Neural crest cell (in vitro differentiated cells): ENCODE measurements around the gene PEAK3. TPM values are rescaled to one million over a fixed set of nuclear protein-coding genes. Genes with fewer than 3 reads are reported as not detected.
A peak's percentile ranks its signal among the peaks of the same experiment; 100 is the strongest.

Experiments
- DNase-seq: peaks from one replicate; pipeline ENCODE4 v3.0.0; 2021; ENCODE audit warnings: low read depth, mixed read lengths, low spot score
- H3K27ac Mint-ChIP-seq: one replicate; pipeline ENCODE4 v1.8.0; 2021; ENCODE audit warnings: mild to moderate bottlenecking, mixed read lengths; ENCODE audit not compliant: unreplicated experiment
- H3K27me3 Mint-ChIP-seq: 2 replicates; pipeline ENCODE4 v1.8.0; 2021; ENCODE audit warnings: low read depth, mild to moderate bottlenecking, mixed read lengths
- H3K36me3 Mint-ChIP-seq: 2 replicates; pipeline ENCODE4 v1.8.0; 2021; ENCODE audit warnings: low read depth, mild to moderate bottlenecking, mixed read lengths
- H3K4me1 Mint-ChIP-seq: 2 replicates; pipeline ENCODE4 v1.8.0; 2021; ENCODE audit warnings: mixed read lengths
- H3K4me3 Mint-ChIP-seq: one replicate; pipeline ENCODE4 v1.8.0; 2021; ENCODE audit warnings: mild to moderate bottlenecking, mixed read lengths
- H3K9me3 Mint-ChIP-seq: 2 replicates; pipeline ENCODE4 v1.8.0; 2021; ENCODE audit warnings: mixed read lengths
- total RNA-seq: library from RNA; stranded (reverse); gene quantifications from 2 replicates; pipeline ENCODE4 v1.2.1, GENCODE V29; 2021
- TF ChIP-seq, protein P1 (sequence below): fragments of 200-600 bp; sonication (generic); conservative IDR thresholded peaks from 2 replicates; pipeline ENCODE4 v1.5.0; 2021; ENCODE audit warnings: antibody characterized with exemption, mild to moderate bottlenecking

The PEAK3 gene
- total RNA-seq, 1 donor from 2014 or later = not detected

DNA sequence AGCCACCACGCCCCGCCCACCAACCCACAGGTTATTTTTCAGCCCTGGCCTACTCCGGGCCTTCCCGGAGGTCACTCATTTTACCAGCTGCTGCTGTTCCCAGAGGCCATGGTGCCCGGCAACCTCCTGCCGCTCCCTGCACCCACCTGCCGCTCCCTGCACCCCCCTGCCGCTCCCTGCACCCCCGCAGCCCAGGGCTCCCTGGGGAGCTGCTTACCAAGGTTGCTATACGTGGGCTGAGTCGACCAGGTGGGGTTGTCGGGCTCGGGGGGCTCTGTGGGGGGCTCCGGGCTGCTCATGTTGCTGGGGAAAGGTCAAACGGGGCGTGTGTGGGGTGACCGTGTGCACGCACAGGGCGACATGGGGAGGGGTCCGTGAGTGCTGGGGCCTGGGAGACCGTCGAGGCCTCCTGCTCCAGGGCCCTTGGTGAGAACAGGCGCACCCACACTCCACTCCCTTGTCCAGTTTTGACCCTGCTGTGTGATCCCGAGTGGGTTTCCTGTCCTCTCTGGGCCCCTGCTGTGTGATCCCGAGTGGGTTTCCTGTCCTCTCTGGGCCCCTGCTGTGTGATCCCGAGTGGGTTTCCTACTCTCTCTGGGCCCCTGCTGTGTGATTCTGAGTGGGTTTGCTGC lies 1.2 kb downstream of the PEAK3 start:
- Mint-ChIP-seq H3K27me3 (peaks cover 15% of the 10 kb centered on the region), H3K27ac (no peak overlapping the region), H3K9me3 (no peaks in the 10 kb centered on the region), H3K4me3 (no peak overlapping the region), H3K36me3 (no peaks in the 10 kb centered on the region), H3K4me1 (peaks cover 5% of the 10 kb centered on the region)
- TF ChIP-seq, protein P1, sequence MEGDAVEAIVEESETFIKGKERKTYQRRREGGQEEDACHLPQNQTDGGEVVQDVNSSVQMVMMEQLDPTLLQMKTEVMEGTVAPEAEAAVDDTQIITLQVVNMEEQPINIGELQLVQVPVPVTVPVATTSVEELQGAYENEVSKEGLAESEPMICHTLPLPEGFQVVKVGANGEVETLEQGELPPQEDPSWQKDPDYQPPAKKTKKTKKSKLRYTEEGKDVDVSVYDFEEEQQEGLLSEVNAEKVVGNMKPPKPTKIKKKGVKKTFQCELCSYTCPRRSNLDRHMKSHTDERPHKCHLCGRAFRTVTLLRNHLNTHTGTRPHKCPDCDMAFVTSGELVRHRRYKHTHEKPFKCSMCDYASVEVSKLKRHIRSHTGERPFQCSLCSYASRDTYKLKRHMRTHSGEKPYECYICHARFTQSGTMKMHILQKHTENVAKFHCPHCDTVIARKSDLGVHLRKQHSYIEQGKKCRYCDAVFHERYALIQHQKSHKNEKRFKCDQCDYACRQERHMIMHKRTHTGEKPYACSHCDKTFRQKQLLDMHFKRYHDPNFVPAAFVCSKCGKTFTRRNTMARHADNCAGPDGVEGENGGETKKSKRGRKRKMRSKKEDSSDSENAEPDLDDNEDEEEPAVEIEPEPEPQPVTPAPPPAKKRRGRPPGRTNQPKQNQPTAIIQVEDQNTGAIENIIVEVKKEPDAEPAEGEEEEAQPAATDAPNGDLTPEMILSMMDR = no peak
- no peak for DNase-seq

GRCh38 chr19:2278459-2279158 lies 3.4 kb downstream of the PEAK3 start:
- DNase-seq = no peak
- Mint-ChIP-seq H3K4me3 (peak overlapping the region; percentile 34), H3K36me3 (peaks cover 8% of the 10 kb centered on the region), H3K27ac (no peak overlapping the region), H3K9me3 (no peaks in the 10 kb centered on the region), H3K4me1 (peaks cover 17% of the 10 kb centered on the region), H3K27me3 (peaks cover 22% of the 10 kb centered on the region)
- TF ChIP-seq, protein P1 = no peak

DNA sequence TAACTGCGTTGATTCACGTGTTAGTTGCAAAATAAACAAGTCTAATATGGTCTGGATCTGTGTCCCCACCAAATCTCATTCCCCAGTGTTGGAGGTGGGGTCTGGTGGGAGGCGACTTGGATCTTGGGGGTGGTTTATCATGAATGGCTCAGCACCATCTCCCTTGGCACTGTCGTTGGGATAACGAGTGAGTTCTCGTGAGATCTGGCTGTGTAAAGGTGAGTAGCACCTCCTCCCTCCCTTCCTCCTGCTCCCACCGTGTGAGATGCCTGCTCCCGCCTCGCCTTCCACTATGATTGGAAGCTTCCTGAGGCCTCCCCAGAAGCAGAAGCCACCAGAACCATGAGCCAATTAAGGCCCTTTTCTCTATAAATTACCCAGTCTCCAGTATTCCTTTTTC lies 4.8 kb downstream of the PEAK3 start:
- H3K4me1 Mint-ChIP-seq = peaks cover 19% of the 10 kb centered on the region
- no peaks in the 10 kb centered on the region for H3K9me3 Mint-ChIP-seq
- no peak overlapping the region for H3K27ac Mint-ChIP-seq
- H3K27me3 Mint-ChIP-seq = peaks cover 13% of the 10 kb centered on the region
- peaks cover 8% of the 10 kb centered on the region for H3K36me3 Mint-ChIP-seq
- TF ChIP-seq, protein P1 = no peak
- peak overlapping the region; percentile 25 for H3K4me3 Mint-ChIP-seq
- DNase-seq = no peak

GRCh38 chr19:2276429-2276986 lies 5.5 kb downstream of the PEAK3 start:
- TF ChIP-seq, protein P1 = no peak
- Mint-ChIP-seq H3K27ac (no peak overlapping the region), H3K4me3 (no peak overlapping the region), H3K36me3 (peaks cover 11% of the 10 kb centered on the region), H3K9me3 (no peaks in the 10 kb centered on the region), H3K4me1 (peaks cover 23% of the 10 kb centered on the region), H3K27me3 (peaks cover 10% of the 10 kb centered on the region)
- DNase-seq = no peak

GRCh38 chr19:2275588-2276428 lies 6.2 kb downstream of the PEAK3 start:
- Mint-ChIP-seq H3K4me1 (peaks cover 25% of the 10 kb centered on the region), H3K27me3 (peaks cover 10% of the 10 kb centered on the region), H3K36me3 (peaks cover 12% of the 10 kb centered on the region), H3K9me3 (no peaks in the 10 kb centered on the region), H3K4me3 (no peak overlapping the region), H3K27ac (no peak overlapping the region)
- TF ChIP-seq, protein P1 = no peak
- DNase-seq = no peak
